GM21360 (cell line): Measurements from ENCODE around the gene PAX5.

Experiments used
- ATAC-seq: cut with Tn5 transposase; IDR thresholded peaks from one replicate; pipeline ENCODE4 v1.9.1; 2021; ENCODE audit warnings: mild to moderate bottlenecking, moderate library complexity; ENCODE audit not compliant: unreplicated experiment

PAX5 gene

GRCh38 chr9:37037503-37038301 is 3.6 kb upstream of the PAX5 start:
- no peak for ATAC-seq

GRCh38 chr9:37036776-37037502 is 2.9 kb upstream of the PAX5 start:
- no peak for ATAC-seq

GRCh38 chr9:37036371-37036775 is 2.3 kb upstream of the PAX5 start:
- no peak for ATAC-seq

- no peak for ATAC-seq
Measured at GRCh38 chr9:37035648-37036370, 1.7 kb upstream of the PAX5 start.

- ATAC-seq = no peak
Measured at GRCh38 chr9:37034938-37035647, 1.0 kb upstream of the PAX5 start.

GRCh38 chr9:37034305-37034937 is 353 bp upstream of the PAX5 start:
- peak; percentile 21 for ATAC-seq

- no peak for ATAC-seq
Measured at GRCh38 chr9:37033141-37033540, 927 bp downstream of the PAX5 start.

- no peak for ATAC-seq
Measured at GRCh38 chr9:37032713-37033112, 1.4 kb downstream of the PAX5 start.

- no peak for ATAC-seq
Measured at GRCh38 chr9:37031902-37032301, 2.2 kb downstream of the PAX5 start.

GRCh38 chr9:37031081-37031480 is 3.0 kb downstream of the PAX5 start:
- no peak for ATAC-seq

GRCh38 chr9:37030611-37030939 is 3.5 kb downstream of the PAX5 start:
- no peak for ATAC-seq

- ATAC-seq = no peak
Measured at GRCh38 chr9:37029776-37030610, 4.1 kb downstream of the PAX5 start.

- no peak for ATAC-seq
Measured at GRCh38 chr9:37029304-37029775, 4.7 kb downstream of the PAX5 start.

- ATAC-seq = no peak
Measured at GRCh38 chr9:37028420-37029031, 5.5 kb downstream of the PAX5 start.

- peak; percentile 70 for ATAC-seq
Measured at GRCh38 chr9:37027582-37028419, 6.3 kb downstream of the PAX5 start.

- no peak for ATAC-seq
Measured at GRCh38 chr9:37026931-37027581, 7.0 kb downstream of the PAX5 start.

GRCh38 chr9:37026113-37026930 is 7.7 kb downstream of the PAX5 start:
- no peak for ATAC-seq
